A673 (cell line): ENCODE results near the gene LNP1. TPM values are rescaled to one million over a fixed set of nuclear protein-coding genes. Genes with fewer than 3 reads are reported as not detected.

Experiments used
- BruUV-seq: library from RNA; stranded (reverse); fragments of 400-500 nt; replicated peaks from 2 replicates; lab custom pipeline; 2021; lab: Mats Ljungman, UMichigan
- CTCF ChIA-PET: fragments of 300-600 bp; sonication (Branson Sonifier 250); formaldehyde crosslinking; loops from one replicate; lab custom pipeline; 2022; ENCODE audit warnings: antibody characterized with exemption; lab: Charles Lee
- POLR2A ChIA-PET: fragments of 300-600 bp; sonication (Branson Sonifier 250); formaldehyde crosslinking; loops from one replicate; lab custom pipeline; 2022; ENCODE audit warnings: antibody characterized with exemption; ENCODE audit not compliant: low non-redundant PET; lab: Charles Lee
- DNase-seq: peaks from one replicate; pipeline ENCODE4 v3.0.0-alpha.2; 2015; ENCODE audit warnings: low spot score
- H3K27ac ChIP-seq: fragments of 200-600 bp; sonication (generic); 2 replicates; pipeline ENCODE4 v1.5.1; 2016; ENCODE audit warnings: mixed run types, low read depth, mild to moderate bottlenecking, mixed read lengths, antibody characterized with exemption, low read length; ENCODE audit not compliant: poor library complexity, severe bottlenecking
- H3K27me3 ChIP-seq: fragments of 200-600 bp; sonication (generic); replicated peaks from 2 replicates; pipeline ENCODE4 v1.6.1; 2017; ENCODE audit warnings: mixed run types, low read depth, mild to moderate bottlenecking, mixed read lengths, antibody characterized with exemption, low read length; ENCODE audit not compliant: insufficient read depth, poor library complexity
- H3K36me3 ChIP-seq: fragments of 200-600 bp; sonication (generic); 2 replicates; pipeline ENCODE4 v1.6.1; 2016; ENCODE audit warnings: mixed run types, mild to moderate bottlenecking, mixed read lengths, antibody characterized with exemption, low read length; ENCODE audit not compliant: insufficient read depth, poor library complexity, severe bottlenecking
- H3K4me1 ChIP-seq: fragments of 200-600 bp; sonication (generic); 2 replicates; pipeline ENCODE4 v1.6.1; 2017; ENCODE audit warnings: mixed run types, mild to moderate bottlenecking, mixed read lengths, antibody characterized with exemption, low read length; ENCODE audit not compliant: insufficient read depth, poor library complexity, severe bottlenecking
- H3K4me3 ChIP-seq: fragments of 200-600 bp; sonication (generic); 2 replicates; pipeline ENCODE4 v1.5.1; 2016; ENCODE audit warnings: low read depth, mixed run types, mild to moderate bottlenecking, mixed read lengths, low read length; ENCODE audit not compliant: poor library complexity, severe bottlenecking
- H3K9me3 ChIP-seq: fragments of 200-600 bp; sonication (generic); 2 replicates; pipeline ENCODE4 v1.6.1; 2016; ENCODE audit warnings: mixed run types, low read depth, mild to moderate bottlenecking, mixed read lengths, antibody characterized with exemption, low read length; ENCODE audit not compliant: poor library complexity, severe bottlenecking
- EZH2 ChIP-seq: fragments of 200-600 bp; sonication (generic); IDR thresholded peaks from 2 replicates; pipeline ENCODE4 v1.6.1; 2017; ENCODE audit warnings: borderline replicate concordance, low read depth, mild to moderate bottlenecking, mixed read lengths, antibody characterized with exemption, low read length; ENCODE audit not compliant: poor library complexity, severe bottlenecking
- intact Hi-C: fragments of 100-400 bp; cut with micrococcal nuclease; formaldehyde crosslinking; loops from one replicate; pipeline ENCODE4 v1.10.0; 2022; ENCODE audit not compliant: unreplicated experiment
- total RNA-seq: library from RNA; stranded (reverse); gene quantifications from 2 replicates; pipeline ENCODE4 v1.2.3, GENCODE V29; 2021
- TF ChIP-seq, protein P1 (sequence below): fragments of 300-800, 200-600 bp; sonication (generic); conservative IDR thresholded peaks from 2 replicates; pipeline ENCODE4 v1.5.1; 2017; ENCODE audit warnings: low read depth, mild to moderate bottlenecking, antibody characterized with exemption, low read length, moderate library complexity, mixed read lengths

LNP1 gene
- total RNA-seq, 1 experiment from 2014 or later: 4.3 TPM

DNA sequence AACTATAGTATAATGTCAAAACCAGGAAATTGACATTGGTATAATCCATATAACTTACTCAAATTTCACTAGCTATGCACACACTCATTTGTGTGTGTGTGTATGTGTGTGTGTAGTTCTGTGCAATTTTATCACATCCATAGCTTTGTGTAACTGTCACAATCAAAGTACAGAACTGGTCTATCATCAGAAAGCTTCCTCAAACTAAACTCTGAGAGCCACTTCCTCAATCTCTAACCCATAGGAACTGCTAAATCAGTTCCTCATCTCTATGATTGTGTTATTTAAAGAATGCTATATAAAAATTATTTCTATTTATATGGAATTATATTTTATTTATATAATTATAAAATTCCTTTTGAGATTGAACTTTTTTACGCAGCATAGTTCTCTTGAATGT is 18.1 kb downstream of the LNP1 start:
- H3K27ac ChIP-seq: no peak overlapping the region
- H3K9me3 ChIP-seq: no peaks in the 10 kb centered on the region
- ChIA-PET CTCF (no interaction called here), POLR2A (no interaction called here)
- no peaks in the 10 kb centered on the region for H3K4me1 ChIP-seq
- intact Hi-C loops: no loop called here
- H3K27me3 ChIP-seq: no peaks in the 10 kb centered on the region
- no peaks in the 10 kb centered on the region for H3K36me3 ChIP-seq
- no peak for DNase-seq
- no peak overlapping the region for H3K4me3 ChIP-seq
- TF ChIP-seq, protein P1, sequence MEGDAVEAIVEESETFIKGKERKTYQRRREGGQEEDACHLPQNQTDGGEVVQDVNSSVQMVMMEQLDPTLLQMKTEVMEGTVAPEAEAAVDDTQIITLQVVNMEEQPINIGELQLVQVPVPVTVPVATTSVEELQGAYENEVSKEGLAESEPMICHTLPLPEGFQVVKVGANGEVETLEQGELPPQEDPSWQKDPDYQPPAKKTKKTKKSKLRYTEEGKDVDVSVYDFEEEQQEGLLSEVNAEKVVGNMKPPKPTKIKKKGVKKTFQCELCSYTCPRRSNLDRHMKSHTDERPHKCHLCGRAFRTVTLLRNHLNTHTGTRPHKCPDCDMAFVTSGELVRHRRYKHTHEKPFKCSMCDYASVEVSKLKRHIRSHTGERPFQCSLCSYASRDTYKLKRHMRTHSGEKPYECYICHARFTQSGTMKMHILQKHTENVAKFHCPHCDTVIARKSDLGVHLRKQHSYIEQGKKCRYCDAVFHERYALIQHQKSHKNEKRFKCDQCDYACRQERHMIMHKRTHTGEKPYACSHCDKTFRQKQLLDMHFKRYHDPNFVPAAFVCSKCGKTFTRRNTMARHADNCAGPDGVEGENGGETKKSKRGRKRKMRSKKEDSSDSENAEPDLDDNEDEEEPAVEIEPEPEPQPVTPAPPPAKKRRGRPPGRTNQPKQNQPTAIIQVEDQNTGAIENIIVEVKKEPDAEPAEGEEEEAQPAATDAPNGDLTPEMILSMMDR: no peak
- TF ChIP-seq EZH2: no peak
- BruUV-seq: no TSS peak

DNA sequence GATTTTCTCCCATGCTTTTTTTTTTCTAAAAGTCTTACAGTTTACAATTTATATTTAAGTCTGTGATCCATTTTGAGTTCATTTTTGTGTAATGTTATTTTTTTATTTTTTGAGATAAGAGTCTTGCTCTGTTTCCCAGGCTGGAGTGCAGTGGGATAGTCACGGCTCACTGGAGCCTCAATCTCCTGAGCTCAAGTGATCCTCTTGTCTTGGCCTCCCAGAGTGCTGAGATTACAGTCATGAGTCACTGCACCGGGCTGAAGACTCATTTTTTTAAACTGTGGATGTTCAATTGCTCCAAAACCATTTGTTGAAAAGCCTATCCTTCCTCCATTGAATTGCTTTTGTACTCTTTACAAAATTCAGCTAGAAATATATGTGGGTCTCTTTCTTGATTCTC is 19.5 kb downstream of the LNP1 start:
- no TSS peak for BruUV-seq
- ChIA-PET POLR2A (interaction anchor here (0.6 kb wide), 1 partner anchor 592 kb away, joined by 3 read pairs; no protein-coding TSS in a partner anchor), CTCF (no interaction called here)
- no peak for DNase-seq
- H3K27ac ChIP-seq: no peak overlapping the region
- intact Hi-C loops: no loop called here
- TF ChIP-seq, protein P1: no peak
- no peak for TF ChIP-seq EZH2
- no peaks in the 10 kb centered on the region for H3K4me1 ChIP-seq
- H3K4me3 ChIP-seq: no peak overlapping the region
- no peaks in the 10 kb centered on the region for H3K27me3 ChIP-seq
- H3K9me3 ChIP-seq: no peaks in the 10 kb centered on the region
- H3K36me3 ChIP-seq: no peaks in the 10 kb centered on the region

DNA sequence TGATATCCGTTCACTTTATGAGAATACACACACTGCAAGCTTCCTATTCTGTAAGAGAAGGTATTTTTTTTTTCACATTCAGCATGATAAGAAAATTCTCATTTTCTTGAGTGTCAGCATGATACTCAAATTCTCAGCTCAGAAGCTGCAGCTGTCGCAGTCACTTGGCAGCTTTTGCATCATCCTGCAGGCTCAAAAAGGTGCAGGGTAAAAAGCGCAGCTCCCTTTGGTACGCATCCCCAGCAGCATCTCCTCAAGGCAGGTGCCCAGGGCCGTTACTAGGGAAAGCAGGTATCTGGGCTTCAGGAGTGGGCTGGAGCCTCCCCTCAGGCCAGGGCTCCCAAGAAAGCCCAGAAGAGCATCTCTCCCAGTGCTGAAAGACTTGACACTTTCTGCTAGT is 22.3 kb downstream of the LNP1 start:
- Histone ChIP-seq H3K4me3 (no peak overlapping the region), H3K27me3 (no peaks in the 10 kb centered on the region), H3K27ac (no peak overlapping the region), H3K4me1 (no peaks in the 10 kb centered on the region), H3K36me3 (no peaks in the 10 kb centered on the region), H3K9me3 (no peaks in the 10 kb centered on the region)
- intact Hi-C loops: no loop called here
- TF ChIP-seq EZH2: no peak
- TF ChIP-seq, protein P1: no peak
- BruUV-seq: no TSS peak
- CTCF ChIA-PET: interaction anchor here (0.6 kb wide), 1 partner anchor 157 kb away, joined by 4 read pairs; no protein-coding TSS in a partner anchor
- DNase-seq: no peak
- POLR2A ChIA-PET: no interaction called here
